ENCODE data around the gene ALAS1.

DNA sequence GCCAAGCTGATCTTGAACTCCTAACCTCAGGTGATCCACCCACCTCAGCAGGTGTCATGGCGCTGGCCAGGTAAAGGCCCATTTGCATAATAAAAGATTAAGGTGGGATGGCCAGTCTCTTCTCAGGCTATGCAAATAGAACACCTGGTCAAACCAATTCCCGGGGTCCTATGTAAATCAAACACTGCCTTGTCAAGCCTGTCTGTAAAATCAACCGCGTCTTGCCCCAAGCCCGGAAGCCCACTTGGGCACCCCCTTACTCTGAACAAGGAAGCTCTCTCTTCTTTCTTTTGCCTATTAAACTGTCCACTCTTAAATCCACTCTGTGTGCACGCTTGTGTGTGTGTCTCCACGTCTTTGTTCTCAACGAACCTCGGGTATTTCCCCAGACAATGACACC lies 30.7 kb upstream of the ALAS1 start:
- TF ChIP-seq CTCF (IDR thresholded peaks at IDR 0.05; ENCODE audit: low read depth, low read length) = no peak
- no peak for TF ChIP-seq EZH2phosphoT487 (IDR thresholded peaks at IDR 0.05; ENCODE audit: low read depth)
